Measurements from ENCODE around the gene CHEK2. TPM values are rescaled to one million over a fixed set of nuclear protein-coding genes. Genes with fewer than 3 reads are reported as not detected.

Gene CHEK2
- total RNA-seq, 1 donor, result 13.4 TPM

GRCh38 chr22:28710576-28711191 lies 30.9 kb downstream of the CHEK2 start:
- peaks cover 43% of the 10 kb centered on the region for H3K4me1 ChIP-seq (ENCODE audit: insufficient read depth, low read length)
- H3K36me3 ChIP-seq (ENCODE audit: insufficient read depth, low read length), result peaks cover 9% of the 10 kb centered on the region
- H3K79me2 ChIP-seq (ENCODE audit: insufficient read depth, low read length), result no peaks in the 10 kb centered on the region
- H3K27me3 ChIP-seq (ENCODE audit: insufficient read depth, low read length), result no peaks in the 10 kb centered on the region
- H4K20me1 ChIP-seq (ENCODE audit: insufficient read depth, low read length), result no peaks in the 10 kb centered on the region
- peak; percentile 79 for DNase-seq (ENCODE audit: insufficient read length, low spot score, missing footprints)
- peak overlapping the region; percentile 29 for H2AFZ ChIP-seq (ENCODE audit: low read length)
- H3K9me3 ChIP-seq (ENCODE audit: low read depth, low read length), result no peaks in the 10 kb centered on the region
- peak overlapping the region; percentile 43 for H3K4me3 ChIP-seq (ENCODE audit: insufficient read depth, low read length)
- peak overlapping the region; percentile 95 for H3K27ac ChIP-seq (ENCODE audit: low read depth, low read length)
- peak; percentile 6 for TF ChIP-seq CTCF (IDR thresholded peaks at IDR 0.05; ENCODE audit: extremely low read depth, low read depth, low read length)
- H3K4me2 ChIP-seq (ENCODE audit: insufficient read depth, low read length), result peak overlapping the region; percentile 60

DNA sequence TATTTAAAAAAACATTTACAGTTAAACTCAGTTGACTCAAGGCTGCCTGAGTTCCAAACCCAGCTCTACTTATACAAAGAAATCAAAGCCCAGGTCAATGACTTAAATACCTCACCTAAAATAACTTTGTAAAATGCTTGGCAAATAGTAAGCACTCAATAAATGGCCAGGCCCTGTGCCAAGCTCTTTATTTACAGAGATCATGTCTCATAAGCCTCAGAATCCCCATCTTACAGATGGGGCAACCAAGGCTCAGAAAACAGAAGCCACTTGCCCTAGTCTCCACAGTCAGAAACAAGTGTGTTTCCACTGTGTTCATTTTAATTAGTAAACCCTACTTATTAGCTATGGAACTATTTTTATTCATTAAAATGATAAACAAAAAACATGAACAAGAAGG lies 31.5 kb downstream of the CHEK2 start:
- H3K79me2 ChIP-seq (ENCODE audit: insufficient read depth, low read length), result no peaks in the 10 kb centered on the region
- peaks cover 9% of the 10 kb centered on the region for H3K36me3 ChIP-seq (ENCODE audit: insufficient read depth, low read length)
- peaks cover 43% of the 10 kb centered on the region for H3K4me1 ChIP-seq (ENCODE audit: insufficient read depth, low read length)
- no peak overlapping the region for H2AFZ ChIP-seq (ENCODE audit: low read length)
- H4K20me1 ChIP-seq (ENCODE audit: insufficient read depth, low read length), result no peaks in the 10 kb centered on the region
- peak overlapping the region; percentile 95 for H3K27ac ChIP-seq (ENCODE audit: low read depth, low read length)
- H3K27me3 ChIP-seq (ENCODE audit: insufficient read depth, low read length), result no peaks in the 10 kb centered on the region
- H3K4me3 ChIP-seq (ENCODE audit: insufficient read depth, low read length), result no peak overlapping the region
- H3K9me3 ChIP-seq (ENCODE audit: low read depth, low read length), result no peaks in the 10 kb centered on the region
- peak overlapping the region; percentile 60 for H3K4me2 ChIP-seq (ENCODE audit: insufficient read depth, low read length)
- TF ChIP-seq CTCF (IDR thresholded peaks at IDR 0.05; ENCODE audit: extremely low read depth, low read depth, low read length), result no peak
- DNase-seq (ENCODE audit: insufficient read length, low spot score, missing footprints), result no peak

DNA sequence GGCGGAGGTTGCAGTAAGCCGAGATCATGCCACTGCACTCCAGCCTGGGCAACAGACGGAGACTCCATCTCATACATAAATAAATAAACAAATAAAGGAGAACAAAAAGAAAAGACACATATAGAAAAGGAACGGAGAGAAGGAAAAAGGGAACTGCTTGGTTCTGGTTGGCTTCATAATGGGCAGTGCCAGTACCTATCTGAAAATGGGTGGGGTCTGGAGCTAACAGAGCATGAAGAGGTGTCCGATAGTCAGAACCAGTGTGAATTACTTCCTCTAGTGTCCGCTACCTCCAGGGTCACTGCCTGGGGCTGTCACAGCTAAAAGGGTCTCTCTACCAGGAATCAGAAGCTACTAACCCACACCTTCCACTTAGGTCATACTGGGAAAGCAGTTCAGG lies 34.8 kb downstream of the CHEK2 start:
- H2AFZ ChIP-seq (ENCODE audit: low read length), result no peak overlapping the region
- H4K20me1 ChIP-seq (ENCODE audit: insufficient read depth, low read length), result no peaks in the 10 kb centered on the region
- DNase-seq (ENCODE audit: insufficient read length, low spot score, missing footprints), result no peak
- no peaks in the 10 kb centered on the region for H3K27me3 ChIP-seq (ENCODE audit: insufficient read depth, low read length)
- H3K4me2 ChIP-seq (ENCODE audit: insufficient read depth, low read length), result no peak overlapping the region
- H3K4me1 ChIP-seq (ENCODE audit: insufficient read depth, low read length), result peaks cover 30% of the 10 kb centered on the region
- H3K27ac ChIP-seq (ENCODE audit: low read depth, low read length), result no peak overlapping the region
- peaks cover 9% of the 10 kb centered on the region for H3K36me3 ChIP-seq (ENCODE audit: insufficient read depth, low read length)
- H3K9me3 ChIP-seq (ENCODE audit: low read depth, low read length), result no peaks in the 10 kb centered on the region
- no peak overlapping the region for H3K4me3 ChIP-seq (ENCODE audit: insufficient read depth, low read length)
- no peak for TF ChIP-seq CTCF (IDR thresholded peaks at IDR 0.05; ENCODE audit: extremely low read depth, low read depth, low read length)
- H3K79me2 ChIP-seq (ENCODE audit: insufficient read depth, low read length), result no peaks in the 10 kb centered on the region

GRCh38 chr22:28703436-28703835 lies 38.2 kb downstream of the CHEK2 start:
- DNase-seq (ENCODE audit: insufficient read length, low spot score, missing footprints), result no peak
- Histone ChIP-seq H3K4me1 (ENCODE audit: insufficient read depth, low read length) (no peaks in the 10 kb centered on the region), H3K9me3 (ENCODE audit: low read depth, low read length) (no peaks in the 10 kb centered on the region), H3K79me2 (ENCODE audit: insufficient read depth, low read length) (no peaks in the 10 kb centered on the region), H3K4me2 (ENCODE audit: insufficient read depth, low read length) (no peak overlapping the region), H3K4me3 (ENCODE audit: insufficient read depth, low read length) (no peak overlapping the region), H3K36me3 (ENCODE audit: insufficient read depth, low read length) (peaks cover 5% of the 10 kb centered on the region), H2AFZ (ENCODE audit: low read length) (no peak overlapping the region), H3K27me3 (ENCODE audit: insufficient read depth, low read length) (no peaks in the 10 kb centered on the region), H4K20me1 (ENCODE audit: insufficient read depth, low read length) (no peaks in the 10 kb centered on the region), H3K27ac (ENCODE audit: low read depth, low read length) (no peak overlapping the region)
- no peak for TF ChIP-seq CTCF (IDR thresholded peaks at IDR 0.05; ENCODE audit: extremely low read depth, low read depth, low read length)

Measured in osteoblast (primary cell).